ENCODE measurements around the gene CPN2.

CPN2 gene

GRCh38 chr3:194373899-194374298, 22.8 kb upstream of the CPN2 start:
- Histone ChIP-seq H3K4me1 (ENCODE audit: low read depth, poor library complexity, severe bottlenecking) (no peaks in the 10 kb centered on the region), H3K4me3 (IDR thresholded peaks at IDR 0.05; ENCODE audit: insufficient read depth, low read depth, low read length) (no peak overlapping the region), H2AFZ (ENCODE audit: low read depth) (no peak overlapping the region), H3K36me3 (ENCODE audit: insufficient read depth) (no peaks in the 10 kb centered on the region), H3K27me3 (ENCODE audit: insufficient read depth, low read depth) (no peaks in the 10 kb centered on the region), H3K9ac (no peak overlapping the region), H3K27ac (no peak overlapping the region), H3K4me2 (no peak overlapping the region), H3K79me2 (ENCODE audit: insufficient read depth, low read depth) (no peaks in the 10 kb centered on the region), H4K20me1 (ENCODE audit: insufficient read depth) (no peaks in the 10 kb centered on the region)
- TF ChIP-seq CTCF (conservative IDR thresholded peaks at IDR 0.05; ENCODE audit: low read depth, low read length) = no peak

GRCh38 chr3:194373028-194373427, 21.9 kb upstream of the CPN2 start:
- Histone ChIP-seq H3K4me2 (no peak overlapping the region), H3K79me2 (ENCODE audit: insufficient read depth, low read depth) (no peaks in the 10 kb centered on the region), H3K4me1 (ENCODE audit: low read depth, poor library complexity, severe bottlenecking) (no peaks in the 10 kb centered on the region), H3K27ac (no peak overlapping the region), H3K36me3 (ENCODE audit: insufficient read depth) (no peaks in the 10 kb centered on the region), H2AFZ (ENCODE audit: low read depth) (no peak overlapping the region), H3K27me3 (ENCODE audit: insufficient read depth, low read depth) (no peaks in the 10 kb centered on the region), H3K4me3 (IDR thresholded peaks at IDR 0.05; ENCODE audit: insufficient read depth, low read depth, low read length) (no peak overlapping the region), H3K9ac (no peak overlapping the region), H4K20me1 (ENCODE audit: insufficient read depth) (no peaks in the 10 kb centered on the region)
- no peak for TF ChIP-seq CTCF (conservative IDR thresholded peaks at IDR 0.05; ENCODE audit: low read depth, low read length)

- no peak overlapping the region for H3K9ac ChIP-seq
- no peak overlapping the region for H3K27ac ChIP-seq
- no peaks in the 10 kb centered on the region for H3K79me2 ChIP-seq (ENCODE audit: insufficient read depth, low read depth)
- no peaks in the 10 kb centered on the region for H4K20me1 ChIP-seq (ENCODE audit: insufficient read depth)
- no peak overlapping the region for H2AFZ ChIP-seq (ENCODE audit: low read depth)
- H3K4me3 ChIP-seq (IDR thresholded peaks at IDR 0.05; ENCODE audit: insufficient read depth, low read depth, low read length) = no peak overlapping the region
- no peak overlapping the region for H3K4me2 ChIP-seq
- TF ChIP-seq CTCF (conservative IDR thresholded peaks at IDR 0.05; ENCODE audit: low read depth, low read length) = no peak
- H3K4me1 ChIP-seq (ENCODE audit: low read depth, poor library complexity, severe bottlenecking) = no peaks in the 10 kb centered on the region
- no peaks in the 10 kb centered on the region for H3K27me3 ChIP-seq (ENCODE audit: insufficient read depth, low read depth)
- H3K36me3 ChIP-seq (ENCODE audit: insufficient read depth) = no peaks in the 10 kb centered on the region
Observed at GRCh38 chr3:194370753-194371152, 19.6 kb upstream of the CPN2 start.

GRCh38 chr3:194369522-194370279, 18.6 kb upstream of the CPN2 start, which contains the start of gene LRRC15:
LRRC15 (minus strand) TSS chr3:194369743; CDS start chr3:194361043, 8,700 bp downstream.
- H3K4me2 ChIP-seq = no peak within 1 kb of the TSS

More at GRCh38 chr3:194369522-194370279, 18.6 kb upstream of the CPN2 start, which contains the start of gene LRRC15:
- Histone ChIP-seq H3K27ac (no peak within 1 kb of the TSS), H3K4me3 (IDR thresholded peaks at IDR 0.05; ENCODE audit: insufficient read depth, low read depth, low read length) (no peak within 1 kb of the TSS), H2AFZ (ENCODE audit: low read depth) (no peak within 1 kb of the TSS), H3K9ac (no peak within 1 kb of the TSS), H4K20me1 (ENCODE audit: insufficient read depth) (no peaks in the 10 kb centered on the region), H3K36me3 (ENCODE audit: insufficient read depth) (no peaks in the 10 kb centered on the region), H3K79me2 (ENCODE audit: insufficient read depth, low read depth) (no peaks in the 10 kb centered on the region), H3K4me1 (ENCODE audit: low read depth, poor library complexity, severe bottlenecking) (no peaks in the 10 kb centered on the region), H3K27me3 (ENCODE audit: insufficient read depth, low read depth) (no peaks in the 10 kb centered on the region)
- no peak for TF ChIP-seq CTCF (conservative IDR thresholded peaks at IDR 0.05; ENCODE audit: low read depth, low read length)
